CD4-positive, alpha-beta T cell treated with Interleukin-6 for 4 hours (primary cell): Measurements from ENCODE around the gene HTRA3.

Source experiments
- DNase-seq: peaks from one replicate; pipeline ENCODE4 v3.0.0-alpha.2; 2020; ENCODE audit warnings: mixed read lengths

HTRA3 gene

GRCh38 chr4:8269535-8270417 lies at the start of gene HTRA3:
TSS of gene HTRA3 (plus strand) at chr4:8269754. CDS start at chr4:8269969, 215 bp downstream.
- DNase-seq: no peak

- DNase-seq: no peak
Observed at GRCh38 chr4:8220661-8221450, 48.7 kb upstream of the HTRA3 start.

- DNase-seq: no peak
Observed at GRCh38 chr4:8221476-8221875, 48.1 kb upstream of the HTRA3 start.

- no peak for DNase-seq
Observed at GRCh38 chr4:8221985-8222384, 47.6 kb upstream of the HTRA3 start.

- DNase-seq: no peak
Observed at GRCh38 chr4:8222609-8223388, 46.8 kb upstream of the HTRA3 start.

- DNase-seq: no peak
Observed at GRCh38 chr4:8224267-8224974, 45.1 kb upstream of the HTRA3 start.

- DNase-seq: peak; percentile 18
Observed at GRCh38 chr4:8224975-8225625, 44.5 kb upstream of the HTRA3 start.

GRCh38 chr4:8225706-8226443 lies 43.7 kb upstream of the HTRA3 start:
- no peak for DNase-seq

GRCh38 chr4:8227201-8227770 lies 42.3 kb upstream of the HTRA3 start:
- no peak for DNase-seq

- DNase-seq: no peak
Observed at GRCh38 chr4:8227771-8228318, 41.7 kb upstream of the HTRA3 start.

GRCh38 chr4:8228319-8229250 lies 41.0 kb upstream of the HTRA3 start:
- DNase-seq: peak; percentile 74

GRCh38 chr4:8229331-8229975 lies 40.1 kb upstream of the HTRA3 start:
- peak; percentile 25 for DNase-seq

- DNase-seq: no peak
Observed at GRCh38 chr4:8230033-8230432, 39.5 kb upstream of the HTRA3 start.

GRCh38 chr4:8230891-8231290 lies 38.7 kb upstream of the HTRA3 start:
- no peak for DNase-seq

GRCh38 chr4:8231551-8232049 lies 38.0 kb upstream of the HTRA3 start:
- no peak for DNase-seq

- no peak for DNase-seq
Observed at GRCh38 chr4:8232748-8233147, 36.8 kb upstream of the HTRA3 start.

GRCh38 chr4:8233672-8234484 lies 35.7 kb upstream of the HTRA3 start:
- DNase-seq: no peak

GRCh38 chr4:8234715-8235114 lies 34.8 kb upstream of the HTRA3 start:
- no peak for DNase-seq
